Esophagus muscularis mucosa (tissue), 4 donors: Measurements from ENCODE around the gene PRRT3. TPM values are rescaled to one million over a fixed set of nuclear protein-coding genes. Genes with fewer than 3 reads are reported as not detected.

Experiments
- DNase-seq: peaks from one replicate; pipeline ENCODE4 v3.0.0-alpha.2; 2017; ENCODE audit errors: extremely low spot score
- H3K27ac ChIP-seq, 4 donors: fragments of 200-600 bp; sonication (generic); replicated peaks in 1 of 4; 1 replicate in 3 of 4; 2 replicates in 1 of 4; pipeline ENCODE4 v1.5.1; 2016 to 2019; ENCODE audit warnings: mild to moderate bottlenecking in 1 of 4
- H3K27me3 ChIP-seq, 4 donors: fragments of 200-600 bp; sonication (generic); one replicate each; pipeline versions ENCODE4 v1.5.1 to v1.6.0; 2016 to 2019
- H3K36me3 ChIP-seq, 4 donors: fragments of 200-600 bp; sonication (generic); one replicate each; pipeline ENCODE4 v1.5.1; 2016 to 2019
- H3K4me1 ChIP-seq, 4 donors: fragments of 200-600 bp; sonication (generic); one replicate each; pipeline ENCODE4 v1.5.1; 2016 to 2019
- H3K4me3 ChIP-seq, 4 donors: fragments of 200-600 bp; sonication (generic); 1 replicate in 2 of 4; 2 replicates in 2 of 4; pipeline ENCODE4 v1.5.1; 2016 to 2019; ENCODE audit warnings: mild to moderate bottlenecking in 4 of 4, moderate library complexity in 1 of 4
- H3K9me3 ChIP-seq, 4 donors: fragments of 200-600 bp; sonication (generic); 1 replicate in 3 of 4; 2 replicates in 1 of 4; pipeline ENCODE4 v1.5.1; 2016 to 2019
- CTCF ChIP-seq, 3 experiments: fragments of 200-600 bp in 2 of 3; fragments of 450-650 bp in 1 of 3; sonication (generic) in 2 of 3; IDR thresholded peaks; one replicate each; pipeline ENCODE4 v1.5.1; 2017 to 2019; ENCODE audit warnings: antibody characterized with exemption in 3 of 3, mild to moderate bottlenecking in 2 of 3, moderate library complexity in 1 of 3
- EP300 ChIP-seq: sonication (generic); formaldehyde crosslinking; IDR thresholded peaks from one replicate; pipeline ENCODE4 v1.6.1; 2017; ENCODE audit warnings: antibody characterized with exemption
- POLR2A ChIP-seq: fragments of 450-650 bp; IDR thresholded peaks from one replicate; pipeline ENCODE4 v1.6.1; 2017; ENCODE audit warnings: antibody characterized with exemption, moderate library complexity, mild to moderate bottlenecking, low read depth
- POLR2AphosphoS5 ChIP-seq, 2 donors: sonication (generic); formaldehyde crosslinking; IDR thresholded peaks; one replicate each; pipeline ENCODE4 v1.6.1; 2017; ENCODE audit warnings: antibody characterized with exemption in 2 of 2
- WGBS: methylation state at CpG from one replicate; pipeline ENCODE4 v1.1.5; 2018; 5-methylcytosine and 5-hydroxymethylcytosine counted together
- intact Hi-C: fragments of 100-400 bp; cut with DNase I; formaldehyde crosslinking; loops from one replicate; pipeline ENCODE4 v1.15.1; 2023
- total RNA-seq, 4 donors: library from RNA; depleted of rRNA; stranded (reverse); fragments of >200 nt; gene quantifications; one replicate each; pipeline versions ENCODE4 v1.1.0 to v1.2.1, GENCODE V29; 2016

Gene PRRT3
- total RNA-seq, 4 donors from 2014 or later: 0.83 to 2.5 (median 2.0) TPM

DNA sequence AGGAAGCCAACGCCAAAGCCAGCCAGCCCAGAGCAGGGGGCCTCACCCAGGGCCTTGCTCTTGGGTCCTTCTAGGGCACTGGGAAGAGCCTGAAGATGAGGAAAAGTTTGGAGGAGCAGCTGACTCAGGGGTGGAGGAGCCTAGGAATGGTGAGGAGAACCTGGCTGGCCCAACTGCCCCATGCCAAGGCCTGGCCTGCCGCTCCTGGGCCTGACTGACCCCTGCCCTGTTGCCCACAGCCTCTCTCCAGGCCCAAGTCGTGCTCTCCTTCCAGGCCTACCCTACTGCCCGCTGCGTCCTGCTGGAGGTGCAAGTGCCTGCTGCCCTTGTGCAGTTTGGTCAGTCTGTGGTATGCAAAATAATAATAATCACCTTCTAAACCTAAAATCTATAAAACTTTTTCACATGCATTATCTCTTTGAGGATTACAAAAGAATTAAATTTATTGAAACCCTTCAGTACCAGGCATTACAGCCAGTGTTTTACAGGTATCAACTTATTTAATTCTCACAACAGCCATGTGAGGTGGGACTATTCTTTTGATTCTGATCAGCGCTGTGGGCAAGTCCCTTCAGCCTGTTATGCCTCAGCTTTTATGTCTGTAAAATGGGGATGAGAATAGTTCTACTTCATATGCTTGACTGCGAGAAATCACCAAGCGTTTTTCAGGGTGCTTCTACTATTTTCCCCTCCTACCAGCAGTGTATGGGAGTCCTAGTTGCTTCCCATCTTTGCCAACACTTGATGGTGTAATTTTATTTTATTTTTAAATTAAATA lies 33.8 kb downstream of the PRRT3 start:
- Histone ChIP-seq H3K36me3 (peaks cover 0 to 28% (median 21%) of the 10 kb centered on the region in 4 donors), H3K4me1 (peaks cover 33 to 59% (median 48%) of the 10 kb centered on the region in 4 donors), H3K27me3 (no peaks in the 10 kb centered on the region), H3K4me3 (peak overlapping the region in 1 of 4 donors; percentile 73), H3K27ac (peak overlapping the region; percentile 23 to 96 (median 91)), H3K9me3 (no peaks in the 10 kb centered on the region)
- WGBS: 96% methylated on average over 7 of the region's 8 CpGs
- intact Hi-C loops: loop anchor here (5.0 kb wide), 1 partner anchor 71 kb away; no protein-coding TSS in a partner anchor
- no peak for DNase-seq
- no peak for TF ChIP-seq POLR2AphosphoS5 (IDR thresholded peaks at IDR 0.05)
- no peak for TF ChIP-seq EP300
- no peak for TF ChIP-seq POLR2A
- no peak for TF ChIP-seq CTCF (IDR thresholded peaks at IDR 0.05)

- Histone ChIP-seq H3K4me1 (peaks cover 33 to 59% (median 50%) of the 10 kb centered on the region in 4 donors), H3K9me3 (no peaks in the 10 kb centered on the region), H3K36me3 (peaks cover 0 to 22% (median 19%) of the 10 kb centered on the region in 4 donors), H3K4me3 (peak overlapping the region; percentile 65 to 78 (median 72)), H3K27me3 (no peaks in the 10 kb centered on the region), H3K27ac (peak overlapping the region; percentile 88 to 96 (median 94))
- no peak for DNase-seq
- WGBS: 67% methylated on average over 6 of the region's 10 CpGs
- intact Hi-C loops: loop anchor here (5.0 kb wide), 1 partner anchor 71 kb away; no protein-coding TSS in a partner anchor
- no peak for TF ChIP-seq POLR2AphosphoS5 (IDR thresholded peaks at IDR 0.05)
- TF ChIP-seq POLR2A: no peak
- no peak for TF ChIP-seq CTCF (IDR thresholded peaks at IDR 0.05)
- no peak for TF ChIP-seq EP300
These were observed 34.4 kb downstream of the PRRT3 start for GRCh38 chr3:9917820-9918219.

GRCh38 chr3:9916734-9917680 lies 35.2 kb downstream of the PRRT3 start, which contains the start of gene IL17RC:
TSS of gene IL17RC (plus strand) at chr3:9917098. CDS start at chr3:9917316, 218 bp downstream.
- WGBS: 4% methylated on average over 15 of the region's 19 CpGs
- no peak for TF ChIP-seq EP300
- peak; percentile 53 for TF ChIP-seq POLR2A
- peak; percentile 92 to 96 for TF ChIP-seq POLR2AphosphoS5 (IDR thresholded peaks at IDR 0.05)

DNA sequence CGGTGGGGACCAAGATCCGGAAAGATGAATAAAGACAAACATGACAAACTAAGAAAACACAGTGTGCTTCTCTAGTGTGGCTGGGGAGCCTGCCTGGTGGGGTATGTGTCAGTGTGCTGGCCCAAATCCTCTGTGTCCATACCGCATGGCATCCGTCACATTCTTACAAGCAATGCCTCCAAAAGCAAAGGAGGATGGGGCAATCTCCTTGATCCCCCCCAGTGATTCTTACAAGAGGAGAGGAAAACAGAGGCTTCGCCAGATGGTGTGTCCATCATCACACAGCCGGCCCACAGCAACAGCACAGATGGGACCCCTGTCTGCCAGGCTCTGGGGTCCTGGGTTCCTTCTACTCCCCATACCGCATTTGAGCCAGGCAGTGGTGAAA lies 35.9 kb downstream of the PRRT3 start:
- H3K27me3 ChIP-seq: no peaks in the 10 kb centered on the region
- H3K4me1 ChIP-seq: peaks cover 33 to 59% (median 50%) of the 10 kb centered on the region in 4 donors
- TF ChIP-seq EP300: no peak
- no peak for TF ChIP-seq POLR2A
- no peak for TF ChIP-seq CTCF (IDR thresholded peaks at IDR 0.05)
- TF ChIP-seq POLR2AphosphoS5 (IDR thresholded peaks at IDR 0.05): no peak
- DNase-seq: no peak
- intact Hi-C loops: loop anchor here (5.0 kb wide), 1 partner anchor 69 kb away; no protein-coding TSS in a partner anchor
- H3K27ac ChIP-seq: peak overlapping the region; percentile 88 to 96 (median 94)
- peaks cover 0 to 20% (median 14%) of the 10 kb centered on the region in 4 donors for H3K36me3 ChIP-seq
- WGBS: 37% methylated on average over 4 of the region's 7 CpGs
- peak overlapping the region; percentile 65 to 78 (median 72) for H3K4me3 ChIP-seq
- no peaks in the 10 kb centered on the region for H3K9me3 ChIP-seq

More at GRCh38 chr3:9916734-9917680, 35.2 kb downstream of the PRRT3 start, which contains the start of gene IL17RC:
- Histone ChIP-seq H3K27me3 (no peaks in the 10 kb centered on the region), H3K9me3 (no peaks in the 10 kb centered on the region), H3K4me1 (peaks cover 33 to 59% (median 50%) of the 10 kb centered on the region in 4 donors), H3K27ac (peak within 1 kb of the TSS; percentile 88 to 96 (median 94)), H3K4me3 (peak within 1 kb of the TSS; percentile 65 to 78 (median 72)), H3K36me3 (peaks cover 0 to 20% (median 16%) of the 10 kb centered on the region in 4 donors)
- intact Hi-C loops: loop anchor here (5.0 kb wide), 1 partner anchor 70 kb away; no protein-coding TSS in a partner anchor
- DNase-seq: peak; percentile 98
